Dedifferentiated amniotic fluid mesenchymal stem cell (primary cell): Measurements from ENCODE around the gene GRB10.

ENCODE experiments used
- DNase-seq: peaks from one replicate; pipeline ENCODE4 v3.0.0-alpha.2; 2016; ENCODE audit errors: extremely low spot score

The GRB10 gene

DNA sequence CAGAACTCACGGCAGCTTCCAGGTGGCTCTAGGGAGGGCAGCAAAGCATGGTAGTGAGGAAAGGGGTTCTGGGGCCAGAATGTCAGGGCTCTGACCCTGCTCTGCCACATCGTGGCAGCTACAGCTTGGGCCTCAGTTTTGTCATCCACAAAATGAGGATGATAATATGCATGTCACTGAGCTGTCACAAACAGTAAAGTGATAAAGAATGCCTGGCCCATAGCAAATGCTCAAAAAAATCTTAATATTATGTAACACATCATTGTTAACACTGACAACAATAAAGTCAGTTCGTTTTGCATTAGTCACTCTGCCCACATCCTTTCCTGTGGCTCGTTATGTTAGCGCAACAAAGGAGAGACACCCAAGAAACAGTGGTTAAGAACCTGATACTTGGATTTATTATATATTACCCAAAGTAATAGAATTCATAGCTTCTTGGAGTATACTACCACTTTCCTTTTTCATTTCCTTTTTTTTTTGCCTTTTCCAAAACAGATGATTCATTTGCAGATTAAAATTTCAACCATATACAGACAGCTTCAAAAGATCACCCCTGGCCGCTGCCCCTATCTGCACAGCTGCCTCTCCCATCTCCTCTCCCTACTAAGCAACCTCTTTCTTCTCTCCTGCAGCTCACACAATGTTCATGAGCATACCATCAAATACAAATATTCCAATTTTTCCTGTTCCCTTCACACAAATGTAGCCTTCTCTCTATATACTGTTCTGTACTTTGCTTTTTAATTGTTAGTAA lies 172.0 kb downstream of the GRB10 start:
- no peak for DNase-seq

DNA sequence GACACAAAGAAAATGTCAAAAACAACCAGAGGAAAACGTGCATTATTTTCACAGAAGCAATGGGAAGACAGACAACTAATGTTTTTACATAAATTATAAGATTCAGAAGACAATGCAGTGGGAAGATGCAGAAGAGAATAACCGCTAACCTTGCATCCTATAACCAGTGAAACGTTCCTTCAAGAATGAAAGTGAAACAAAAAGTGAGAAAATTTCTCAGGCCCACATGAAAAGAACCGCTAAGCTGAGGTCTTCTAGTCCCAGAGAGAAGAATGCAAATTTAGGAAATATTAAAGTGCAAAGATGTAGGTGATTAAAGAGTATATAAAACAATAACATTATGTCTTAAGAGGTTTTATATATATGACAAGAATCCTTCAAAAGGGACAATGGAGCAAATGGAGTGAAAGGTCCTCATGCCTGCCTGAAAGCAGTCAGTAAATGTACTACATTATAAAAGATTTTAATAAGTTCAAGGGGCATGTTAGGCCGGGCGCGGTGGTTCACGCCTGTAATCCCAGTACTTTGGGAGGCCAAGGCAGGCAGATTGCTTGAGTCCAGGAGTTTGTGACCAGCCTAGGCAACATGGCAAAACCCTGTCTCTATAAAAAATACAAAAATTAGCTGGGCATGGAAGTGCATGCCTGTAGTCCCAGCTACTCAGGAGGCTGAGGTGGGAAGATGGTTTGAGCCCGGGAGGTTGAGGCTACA lies 174.3 kb downstream of the GRB10 start:
- no peak for DNase-seq

DNA sequence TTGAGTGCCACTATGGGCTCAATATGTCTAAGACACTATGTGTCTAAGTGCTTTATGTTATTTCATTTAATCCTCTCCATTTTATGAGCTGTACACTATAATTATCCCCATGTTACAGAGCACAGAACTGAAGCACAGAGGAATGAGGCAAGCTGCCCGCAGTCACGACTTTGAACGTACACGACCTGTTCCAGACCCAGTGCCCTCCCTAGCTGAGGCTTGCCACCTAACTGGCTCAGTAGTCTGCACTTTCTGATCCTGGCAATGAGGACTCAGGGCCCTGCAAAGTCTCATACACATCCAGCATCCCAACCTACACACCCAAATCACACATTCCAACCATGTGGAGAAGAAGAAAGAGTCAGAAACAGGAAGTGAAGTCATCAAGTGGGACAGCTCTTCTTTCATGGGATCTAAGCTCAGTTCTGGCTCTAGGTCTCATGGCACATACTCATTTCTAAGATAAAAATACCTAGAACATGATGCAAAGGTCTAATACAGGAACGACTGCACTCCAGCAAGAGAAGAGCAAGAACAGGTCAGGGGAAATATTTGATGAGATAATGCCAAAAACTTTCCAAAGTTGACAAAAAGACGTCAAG lies 175.1 kb downstream of the GRB10 start:
- DNase-seq = no peak

DNA sequence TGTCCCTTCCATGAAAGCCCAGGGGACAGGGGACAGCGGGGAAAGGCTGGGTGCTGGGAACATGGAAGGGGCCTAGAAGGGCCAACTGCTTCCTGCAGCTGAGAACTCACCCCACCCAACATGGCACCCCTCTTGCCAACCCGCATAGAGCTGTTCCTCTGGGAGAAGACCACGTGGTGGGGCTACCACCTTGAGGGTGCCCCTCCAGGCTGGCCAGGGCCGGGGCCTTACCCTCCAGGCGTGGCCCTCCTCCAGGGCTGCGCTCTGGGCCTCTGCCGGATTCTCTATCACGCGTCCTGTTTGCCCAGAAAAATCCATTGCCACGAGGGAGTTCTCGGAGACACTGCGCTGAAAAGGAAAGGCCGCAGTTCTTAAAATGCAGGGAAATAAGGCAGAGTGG lies 177.6 kb downstream of the GRB10 start:
- DNase-seq = no peak

DNA sequence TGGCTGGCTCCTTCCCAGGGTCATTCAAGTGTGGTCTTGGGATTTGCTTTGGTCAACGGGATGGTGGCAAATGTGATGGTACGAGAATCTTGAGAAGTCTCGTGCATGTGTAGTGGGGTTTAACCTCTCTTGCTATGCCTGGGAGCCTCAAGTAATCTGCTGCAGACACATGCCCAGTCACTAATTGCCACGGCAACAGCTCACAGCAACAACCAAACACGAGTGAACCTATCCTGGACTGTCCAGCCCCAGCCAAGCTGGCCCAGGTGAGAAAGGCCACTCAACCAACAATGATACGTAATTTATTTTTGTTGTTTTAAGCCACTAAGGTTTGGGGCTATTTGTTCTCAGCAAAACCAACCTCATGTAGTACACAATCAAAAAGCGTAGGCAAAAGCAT lies 179.4 kb downstream of the GRB10 start:
- DNase-seq = no peak

DNA sequence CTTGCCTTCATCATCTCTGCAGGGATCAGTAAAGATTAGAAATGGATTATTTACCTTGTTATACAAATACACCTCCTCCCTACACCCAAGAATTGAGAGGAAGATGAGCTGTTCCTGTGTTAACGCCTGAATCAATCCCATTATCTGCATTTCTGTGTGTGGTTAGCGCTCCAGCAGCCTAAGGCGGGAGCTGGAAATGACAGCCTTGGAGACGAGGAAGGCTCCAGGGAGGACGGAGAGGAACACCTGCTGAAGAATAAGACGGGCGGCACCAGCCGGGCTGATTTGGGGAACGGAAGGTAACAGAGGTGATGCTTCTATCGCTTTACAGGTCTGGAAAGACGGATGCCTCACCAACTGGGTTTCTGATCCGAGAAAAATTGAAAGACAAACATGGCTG lies 183.3 kb downstream of the GRB10 start:
- no peak for DNase-seq

DNA sequence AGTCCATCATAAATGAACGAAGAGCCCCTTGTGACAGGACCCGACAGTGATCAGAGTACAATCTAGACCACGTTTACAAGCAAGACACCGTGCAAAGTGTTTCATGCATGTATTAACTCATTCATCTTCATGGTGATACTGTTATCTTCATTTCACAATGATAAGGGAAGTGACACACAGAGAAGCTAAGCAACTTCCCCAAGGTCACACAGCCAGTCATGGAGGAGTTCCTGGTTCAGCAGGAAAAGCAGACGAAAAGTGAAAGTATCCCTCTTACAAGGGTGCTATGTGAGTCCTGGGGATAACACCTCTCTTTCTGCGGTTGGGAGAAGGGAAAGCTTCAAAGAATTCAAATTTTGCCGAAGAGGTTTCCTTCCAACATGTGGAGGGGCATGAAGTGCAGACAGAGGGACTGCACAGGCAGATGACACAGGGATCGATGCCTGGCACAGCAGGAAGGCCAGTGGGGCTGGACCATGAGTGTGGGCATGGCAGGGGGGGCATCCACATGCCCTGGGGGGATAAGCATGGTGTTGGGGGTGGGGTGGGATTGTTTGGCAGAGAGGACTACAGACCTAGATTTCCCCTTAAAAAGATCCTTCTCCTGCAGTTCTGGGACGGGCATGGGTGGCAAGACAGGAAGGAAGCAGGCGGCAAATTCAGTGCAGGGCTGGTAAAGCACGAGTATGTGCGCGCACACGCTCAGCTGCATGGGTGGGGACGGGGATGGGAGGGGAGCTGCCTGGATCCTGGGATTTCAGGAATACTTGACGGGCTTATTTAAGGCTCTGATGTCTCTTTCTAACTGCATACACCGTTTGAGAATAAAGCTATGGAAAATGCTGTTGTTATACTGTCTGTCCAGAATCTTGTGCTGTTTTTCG lies 184.0 kb downstream of the GRB10 start:
- DNase-seq = no peak

DNA sequence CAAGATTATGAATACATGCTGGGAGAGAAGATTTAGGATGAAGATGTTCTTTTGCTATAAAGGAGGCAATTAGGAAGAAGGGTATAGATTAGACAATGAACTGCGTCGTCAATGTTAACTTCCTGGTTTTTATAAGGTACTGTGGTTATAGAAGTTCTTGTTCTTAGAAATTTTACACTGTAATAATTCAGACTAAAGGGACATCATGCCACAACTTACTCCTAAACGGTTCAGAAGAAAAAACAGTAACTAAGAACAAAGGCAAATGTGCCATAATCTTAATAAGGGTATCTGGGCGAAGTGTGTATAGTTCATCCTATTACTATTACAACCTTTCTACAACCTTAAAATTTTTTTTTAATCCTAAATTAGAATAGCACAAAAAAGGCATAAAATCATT lies 186.2 kb downstream of the GRB10 start:
- DNase-seq = no peak

DNA sequence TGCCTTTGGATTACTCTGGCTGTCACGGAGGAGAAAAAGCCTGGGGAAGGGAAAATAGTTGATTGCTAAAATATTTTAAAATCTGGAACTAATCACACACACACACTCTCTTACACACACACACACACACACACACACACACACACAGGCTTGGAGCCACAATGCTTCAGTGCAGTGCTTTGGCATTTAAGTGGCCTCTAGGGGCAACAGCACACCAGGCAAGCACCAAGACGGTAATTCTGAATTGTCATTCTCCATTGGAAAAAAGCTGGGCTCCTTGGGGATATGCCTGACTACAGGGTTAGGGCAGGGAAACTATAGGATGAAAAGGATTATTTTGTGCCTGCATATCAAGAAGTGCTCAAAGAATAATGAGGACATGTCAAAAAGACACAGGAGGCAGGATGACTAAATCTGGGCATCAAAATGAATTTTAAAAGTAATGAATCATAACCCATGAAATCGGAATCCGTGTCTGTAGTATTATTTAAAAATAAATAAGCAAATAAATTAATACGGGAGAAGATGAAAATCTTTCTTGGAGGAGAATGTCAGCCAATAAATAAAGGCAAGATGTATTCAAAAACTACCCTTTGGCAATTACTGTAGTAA lies 187.1 kb downstream of the GRB10 start:
- no peak for DNase-seq

DNA sequence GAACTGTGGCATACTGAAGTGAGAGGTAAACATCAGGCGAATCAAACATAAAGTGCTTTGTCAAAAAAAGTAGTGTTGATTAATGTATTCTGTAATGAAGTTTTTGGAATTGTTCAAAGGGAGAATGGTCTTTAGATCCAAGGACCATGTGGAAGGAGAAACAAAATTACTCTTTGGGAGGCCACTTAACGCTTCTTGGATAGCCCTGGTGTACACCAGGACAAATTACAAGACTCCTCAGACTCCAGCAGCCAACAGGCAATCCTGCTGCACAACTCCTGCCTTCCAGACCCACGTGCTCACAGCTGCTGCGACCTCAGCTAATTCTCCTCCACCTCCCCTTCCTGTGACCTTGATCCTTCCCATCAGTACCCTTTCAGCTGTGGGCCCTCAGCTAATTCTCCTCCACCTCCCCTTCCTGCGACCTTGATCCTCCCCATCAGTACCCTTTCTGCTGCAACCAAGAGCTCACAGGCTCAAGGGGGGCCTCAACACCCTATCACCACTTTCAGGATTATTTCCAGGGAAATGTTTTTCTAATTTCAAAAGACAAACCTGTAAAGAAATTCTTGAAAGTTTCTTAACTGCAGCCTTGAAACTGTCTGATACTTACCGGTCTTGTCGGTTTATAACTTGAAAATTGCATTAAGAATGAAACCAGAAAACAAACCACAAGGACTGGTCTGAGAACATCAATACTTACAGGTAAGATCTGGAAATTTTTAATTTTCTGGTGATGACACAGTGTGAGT lies 187.8 kb downstream of the GRB10 start:
- DNase-seq = no peak

DNA sequence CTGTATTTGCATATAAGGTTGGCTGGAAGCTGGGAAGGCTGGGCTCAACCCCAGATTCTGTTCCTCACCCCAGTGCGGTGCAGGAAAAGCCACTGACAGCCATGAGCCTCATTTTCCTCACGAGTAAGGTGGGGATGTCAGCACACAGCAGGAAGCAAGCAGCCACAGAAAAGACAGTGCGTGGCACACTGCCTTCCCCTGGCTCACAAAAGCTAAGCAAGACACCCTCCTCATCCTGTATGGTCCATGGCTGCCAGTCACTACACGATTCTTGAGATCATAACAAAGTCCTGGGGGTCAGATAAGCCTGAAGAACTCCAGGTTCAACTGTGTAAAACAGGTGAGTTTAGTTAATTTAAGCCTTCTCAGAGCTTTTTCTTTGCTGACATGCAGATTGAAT lies 188.6 kb downstream of the GRB10 start:
- no peak for DNase-seq

DNA sequence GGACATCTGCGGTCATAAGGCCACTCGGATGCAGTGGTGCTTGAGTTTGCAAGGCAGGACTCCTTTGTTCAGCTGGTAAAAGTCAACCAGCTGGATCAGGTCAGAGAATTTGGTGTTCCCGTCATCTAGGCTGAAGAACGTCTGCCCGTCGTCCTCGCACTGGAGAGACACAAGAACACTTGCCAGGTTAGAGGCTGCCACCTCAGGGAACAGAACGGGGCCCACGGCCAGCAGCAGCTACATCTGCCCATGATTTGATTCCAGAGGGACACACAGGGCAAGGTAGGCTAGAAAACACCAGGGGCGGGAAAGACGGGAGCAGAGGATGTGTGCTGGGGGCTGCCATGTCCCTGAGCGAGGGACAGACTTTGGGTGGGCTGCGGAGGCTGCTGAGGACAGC lies 189.8 kb downstream of the GRB10 start:
- no peak for DNase-seq

DNA sequence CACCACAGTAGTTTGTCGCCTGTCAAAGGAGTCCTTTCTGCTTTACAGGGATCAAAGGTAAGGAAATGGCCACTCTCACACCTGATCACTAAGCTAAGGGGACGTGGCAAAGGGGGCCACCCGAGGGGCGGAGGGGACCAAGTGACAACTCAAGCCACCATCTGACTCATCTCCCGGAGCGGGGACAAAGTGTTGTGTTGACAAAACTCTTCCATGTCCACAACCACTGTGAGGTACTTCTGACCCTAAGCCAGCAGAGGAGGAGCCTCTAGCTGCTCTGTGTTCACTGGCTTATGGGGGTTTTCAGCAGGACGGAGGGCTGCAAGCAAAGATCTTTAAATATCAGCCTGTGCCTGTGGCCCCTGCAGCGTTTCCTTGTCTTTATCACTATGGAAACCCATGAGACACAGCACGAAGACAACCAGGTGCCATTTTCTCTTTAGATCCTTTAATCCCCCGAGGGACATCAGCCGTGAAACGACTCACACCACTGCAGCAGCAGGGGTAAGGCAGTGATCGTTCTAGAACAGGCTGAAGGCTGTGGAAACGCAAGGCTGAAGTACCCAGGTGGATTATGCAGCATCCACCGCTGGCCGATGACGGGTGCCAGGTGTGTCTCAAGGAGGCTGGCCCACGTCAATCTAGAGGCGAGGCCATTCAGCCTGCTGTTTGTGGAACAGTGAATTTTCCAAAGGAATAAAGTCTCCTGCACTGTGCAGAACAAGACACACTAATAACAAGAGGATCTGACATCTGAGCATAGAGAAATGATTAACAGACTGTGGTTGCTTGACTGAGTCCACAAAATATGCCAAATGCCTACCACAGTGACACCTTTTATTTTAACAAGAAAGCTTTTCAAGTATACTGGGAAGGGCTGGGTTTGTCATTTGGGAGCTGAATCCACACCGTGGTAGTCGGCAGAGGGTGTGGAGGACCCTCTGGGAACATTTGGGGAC lies 190.9 kb downstream of the GRB10 start:
- DNase-seq = no peak

DNA sequence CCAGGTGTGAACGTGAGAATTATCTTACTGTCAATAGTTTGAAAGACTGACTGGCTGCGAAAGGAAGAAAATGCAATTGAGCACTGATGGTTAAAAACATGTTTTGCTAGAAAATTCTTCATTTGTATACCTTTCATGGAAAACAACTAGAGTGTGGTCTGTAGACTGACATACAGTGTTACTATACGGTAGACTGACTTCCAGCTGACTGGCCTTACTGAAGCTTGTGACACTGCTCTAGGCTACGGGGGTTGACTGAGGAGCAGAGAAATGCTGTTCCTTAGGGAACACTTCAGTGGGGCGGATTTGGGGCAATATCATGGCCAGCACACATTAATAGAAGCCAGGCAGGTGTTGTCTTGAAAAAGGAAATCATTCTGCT lies 191.6 kb downstream of the GRB10 start:
- no peak for DNase-seq

DNA sequence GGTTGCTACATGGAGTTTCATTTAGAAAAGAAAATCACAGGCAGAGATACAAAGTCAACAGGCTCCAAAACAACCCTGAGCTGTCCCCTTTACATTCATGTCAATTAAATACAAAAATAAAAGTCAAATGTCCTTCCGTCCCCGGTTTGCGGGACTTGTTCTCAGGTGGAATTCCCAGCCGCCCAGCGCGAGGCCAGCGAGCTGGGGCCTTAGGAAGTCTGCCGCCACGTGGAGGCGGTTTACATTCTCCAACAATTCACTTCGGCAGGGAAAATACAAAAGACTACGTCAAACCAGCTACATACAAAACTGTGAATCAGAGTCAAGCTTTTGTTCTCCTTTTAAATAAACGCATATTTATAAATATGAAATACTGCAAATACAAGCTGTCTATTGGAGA lies 192.2 kb downstream of the GRB10 start:
- no peak for DNase-seq

DNA sequence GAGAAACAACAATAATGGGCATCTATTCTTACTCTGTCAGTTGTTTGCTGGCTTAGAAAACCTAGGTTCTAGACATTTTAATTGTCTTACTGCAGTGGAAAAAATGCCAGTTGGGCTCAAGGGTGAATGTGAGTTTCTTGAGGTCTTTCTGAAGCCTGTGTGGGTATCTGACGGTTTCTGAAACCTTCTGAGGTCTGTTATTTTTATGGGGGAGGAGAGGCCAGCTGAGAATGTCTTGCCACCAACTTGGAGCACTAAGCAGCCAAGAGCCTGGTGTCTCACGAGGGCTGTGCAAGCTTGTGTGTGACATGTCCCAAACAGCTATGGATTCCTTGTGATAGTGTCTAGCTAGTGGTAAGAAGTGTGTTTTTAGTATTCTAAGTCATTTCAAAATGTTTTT lies 193.3 kb downstream of the GRB10 start:
- no peak for DNase-seq

DNA sequence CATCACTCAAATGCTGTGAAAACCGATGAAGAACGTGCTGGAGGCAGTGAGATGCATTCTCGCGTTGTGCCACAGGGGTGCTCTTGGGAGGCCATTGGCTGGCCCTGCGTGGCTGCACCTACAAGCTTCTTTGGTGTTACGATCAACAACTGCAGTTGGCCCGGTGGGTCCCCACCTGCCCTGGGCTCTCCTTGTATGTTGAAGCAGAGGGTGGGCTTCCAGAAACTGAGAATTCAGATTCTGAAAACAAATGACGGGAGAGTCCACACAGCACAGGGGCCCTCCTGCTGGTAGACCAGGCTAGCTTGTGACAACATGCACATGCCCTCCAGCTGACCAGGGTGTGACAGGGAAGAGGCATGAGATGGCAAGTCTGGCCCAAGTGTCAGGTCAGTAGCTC lies 193.8 kb downstream of the GRB10 start:
- no peak for DNase-seq

DNA sequence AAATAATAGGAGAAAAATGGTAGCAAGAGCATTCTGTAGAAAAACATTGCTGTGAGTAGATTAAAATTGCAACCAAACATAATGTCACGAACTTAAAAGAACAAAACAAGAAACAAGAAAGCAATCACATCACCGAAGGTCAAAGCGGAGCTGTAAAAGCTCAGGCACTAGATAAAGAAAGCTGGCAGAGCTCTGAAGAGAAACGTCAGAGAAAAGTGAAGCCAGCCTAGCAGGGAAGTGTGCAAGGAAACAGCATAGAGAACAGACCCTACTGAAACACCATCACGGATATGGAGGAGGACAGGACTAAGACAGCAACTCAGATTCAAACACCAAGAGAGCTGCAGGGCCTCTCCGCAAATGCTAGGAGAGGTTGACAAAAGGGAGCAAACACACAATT lies 195.0 kb downstream of the GRB10 start:
- DNase-seq = no peak

DNA sequence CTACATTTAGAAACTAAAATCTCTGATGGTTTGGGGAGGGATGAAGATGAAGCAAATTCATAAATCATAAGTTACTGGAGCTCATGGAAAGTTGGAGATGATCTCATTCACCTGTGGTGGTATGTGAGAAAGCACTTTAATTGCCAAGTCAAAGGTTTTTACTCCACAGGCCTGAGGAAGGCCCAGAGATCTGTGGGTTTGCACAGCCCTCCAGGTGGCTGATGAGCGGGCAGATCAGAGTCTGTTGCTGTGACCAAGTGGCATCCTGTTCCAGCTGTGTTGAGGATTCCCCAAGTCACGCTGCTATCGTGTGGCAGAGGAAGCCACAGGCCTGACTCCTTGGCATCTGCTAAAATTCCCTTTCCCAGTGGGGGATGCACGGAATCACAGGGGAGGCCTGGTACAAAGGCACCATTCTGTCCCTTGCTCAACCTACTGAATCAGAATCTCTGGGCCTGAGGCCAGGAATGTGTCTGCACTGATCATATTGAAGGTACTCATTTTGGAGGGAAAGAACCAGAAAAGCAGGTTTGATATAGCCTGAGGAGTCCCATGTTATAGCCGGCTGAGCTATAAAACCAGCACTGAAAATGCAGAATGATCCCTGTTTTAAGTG lies 197.8 kb downstream of the GRB10 start:
- no peak for DNase-seq
